ENCODE results near the gene CHD5. TPM values are rescaled to one million over a fixed set of nuclear protein-coding genes. Genes with fewer than 3 reads are reported as not detected.
A peak's percentile ranks its signal among the peaks of the same experiment; 100 is the strongest.

Gene CHD5
- total RNA-seq, 1 experiment from 2014 or later = 2.4 TPM

- TF ChIP-seq ZNF532 (CRISPR knock-in tag; IDR thresholded peaks at IDR 0.05; ENCODE audit: borderline replicate concordance) (no peak), NR2C2 (CRISPR knock-in tag; IDR thresholded peaks at IDR 0.05) (no peak), ZNF671 (CRISPR knock-in tag; IDR thresholded peaks at IDR 0.05) (no peak), ATF3 (CRISPR knock-in tag; conservative IDR thresholded peaks at IDR 0.05) (no peak), SMAD3 (CRISPR knock-in tag; IDR thresholded peaks at IDR 0.05; ENCODE audit: borderline replicate concordance) (no peak), KAT7 (CRISPR knock-in tag; IDR thresholded peaks at IDR 0.05; ENCODE audit: borderline replicate concordance) (no peak), NFATC4 (CRISPR knock-in tag; IDR thresholded peaks at IDR 0.05) (no peak), PRDM15 (CRISPR knock-in tag; IDR thresholded peaks at IDR 0.05) (no peak), ZBTB43 (CRISPR knock-in tag; IDR thresholded peaks at IDR 0.05) (no peak), ELF4 (CRISPR knock-in tag; IDR thresholded peaks at IDR 0.05; ENCODE audit: low read depth) (no peak), RORB (CRISPR knock-in tag; IDR thresholded peaks at IDR 0.05) (no peak), EMX1 (CRISPR knock-in tag; IDR thresholded peaks at IDR 0.05) (peak; percentile 74; the same call in 1 of the 2 replicates), TEAD1 (CRISPR knock-in tag; IDR thresholded peaks at IDR 0.05) (no peak), FOXP1 (CRISPR knock-in tag; IDR thresholded peaks at IDR 0.05; ENCODE audit: borderline replicate concordance) (no peak), ATF2 (CRISPR knock-in tag; IDR thresholded peaks at IDR 0.05; ENCODE audit: borderline replicate concordance, low read depth) (no peak), ZNF317 (CRISPR knock-in tag; IDR thresholded peaks at IDR 0.05; ENCODE audit: borderline replicate concordance, low read depth) (no peak), PREB (CRISPR knock-in tag; IDR thresholded peaks at IDR 0.05; ENCODE audit: borderline replicate concordance) (no peak)
- TF ChIP-seq, protein P1, sequence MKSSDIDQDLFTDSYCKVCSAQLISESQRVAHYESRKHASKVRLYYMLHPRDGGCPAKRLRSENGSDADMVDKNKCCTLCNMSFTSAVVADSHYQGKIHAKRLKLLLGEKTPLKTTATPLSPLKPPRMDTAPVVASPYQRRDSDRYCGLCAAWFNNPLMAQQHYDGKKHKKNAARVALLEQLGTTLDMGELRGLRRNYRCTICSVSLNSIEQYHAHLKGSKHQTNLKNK (CRISPR knock-in tag; IDR thresholded peaks at IDR 0.05) = no peak
Measured at GRCh38 chr1:6183520-6183989, 3.4 kb upstream of the CHD5 start (continued).
